Cardiac muscle cell (in vitro differentiated cells and primary cell): ENCODE data around the gene AUTS2. TPM values are rescaled to one million over a fixed set of nuclear protein-coding genes. Genes with fewer than 3 reads are reported as not detected.

Experiments used
- DNase-seq, 2 donors: peaks; one replicate each; pipeline versions ENCODE4 v3.0.0 to v3.0.0-alpha.2; 2010 to 2017; ENCODE audit warnings: low read depth in 1 of 2, low spot score in 1 of 2
- H3K27ac ChIP-seq: fragments of 200-600 bp; sonication (generic); 2 replicates; pipeline ENCODE4 v1.5.1; 2016
- H3K27me3 ChIP-seq: fragments of 200-600 bp; sonication (generic); 2 replicates; pipeline ENCODE4 v1.6.0; 2016; ENCODE audit warnings: control low read depth
- H3K36me3 ChIP-seq: fragments of 200-600 bp; sonication (generic); 2 replicates; pipeline ENCODE4 v1.5.1; 2016; ENCODE audit warnings: control low read depth
- H3K4me1 ChIP-seq: fragments of 200-600 bp; sonication (generic); 2 replicates; pipeline ENCODE4 v1.8.1; 2017; ENCODE audit warnings: low read depth, mild to moderate bottlenecking, mixed run types
- H3K4me3 ChIP-seq: fragments of 200-600 bp; sonication (generic); 2 replicates; pipeline ENCODE4 v1.5.1; 2016; ENCODE audit warnings: mild to moderate bottlenecking
- H3K9me3 ChIP-seq: fragments of 200-600 bp; sonication (generic); 2 replicates; pipeline ENCODE4 v1.5.1; 2017; ENCODE audit warnings: low read depth, mild to moderate bottlenecking, control low read depth
- polyA plus RNA-seq: library from polyadenylated mRNA; unstranded; fragments of >200 nt; fragmentation: Nextera tagmentation; extraction: Ambion mirVana; gene quantifications from 2 replicates; pipeline ENCODE4 v1.2.1, GENCODE V29; 2016
- total RNA-seq: library from RNA; depleted of rRNA; stranded (reverse); fragments of >200 nt; gene quantifications from 2 replicates; pipeline ENCODE4 v1.2.3, GENCODE V29; 2016
- TF ChIP-seq, protein P1 (sequence below): IDR thresholded peaks from 2 replicates; pipeline ENCODE4 v1.5.1; 2012; ENCODE audit warnings: low read depth, mild to moderate bottlenecking, low read length

The AUTS2 gene
- total and polyA plus RNA-seq, 2 experiments from 2014 or later: 41.0 to 45.5 TPM

DNA sequence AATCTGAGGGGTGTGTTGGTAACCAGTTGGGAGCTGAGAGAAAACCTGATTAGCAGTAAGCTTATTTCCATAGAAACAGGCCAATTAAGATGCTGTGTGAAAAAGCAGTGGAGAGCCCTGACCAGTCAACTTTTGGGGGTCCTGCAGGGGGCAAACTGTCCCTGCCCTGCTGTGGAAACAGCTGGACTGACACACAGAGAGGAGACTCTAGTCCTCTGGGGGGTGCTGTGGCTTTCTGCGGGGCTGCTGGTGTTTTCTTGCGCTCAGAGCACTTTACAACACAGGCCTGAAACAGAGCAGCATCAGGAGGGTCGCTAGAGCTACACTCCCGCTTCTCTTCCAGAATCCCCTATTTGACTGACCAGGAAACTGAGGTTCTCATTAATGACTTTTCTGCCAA is 986.8 kb downstream of the AUTS2 start:
- TF ChIP-seq, protein P1, sequence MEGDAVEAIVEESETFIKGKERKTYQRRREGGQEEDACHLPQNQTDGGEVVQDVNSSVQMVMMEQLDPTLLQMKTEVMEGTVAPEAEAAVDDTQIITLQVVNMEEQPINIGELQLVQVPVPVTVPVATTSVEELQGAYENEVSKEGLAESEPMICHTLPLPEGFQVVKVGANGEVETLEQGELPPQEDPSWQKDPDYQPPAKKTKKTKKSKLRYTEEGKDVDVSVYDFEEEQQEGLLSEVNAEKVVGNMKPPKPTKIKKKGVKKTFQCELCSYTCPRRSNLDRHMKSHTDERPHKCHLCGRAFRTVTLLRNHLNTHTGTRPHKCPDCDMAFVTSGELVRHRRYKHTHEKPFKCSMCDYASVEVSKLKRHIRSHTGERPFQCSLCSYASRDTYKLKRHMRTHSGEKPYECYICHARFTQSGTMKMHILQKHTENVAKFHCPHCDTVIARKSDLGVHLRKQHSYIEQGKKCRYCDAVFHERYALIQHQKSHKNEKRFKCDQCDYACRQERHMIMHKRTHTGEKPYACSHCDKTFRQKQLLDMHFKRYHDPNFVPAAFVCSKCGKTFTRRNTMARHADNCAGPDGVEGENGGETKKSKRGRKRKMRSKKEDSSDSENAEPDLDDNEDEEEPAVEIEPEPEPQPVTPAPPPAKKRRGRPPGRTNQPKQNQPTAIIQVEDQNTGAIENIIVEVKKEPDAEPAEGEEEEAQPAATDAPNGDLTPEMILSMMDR: no peak
- Histone ChIP-seq H3K9me3 (no peaks in the 10 kb centered on the region), H3K4me3 (no peak overlapping the region), H3K4me1 (peaks cover 8% of the 10 kb centered on the region), H3K36me3 (no peaks in the 10 kb centered on the region), H3K27ac (no peak overlapping the region), H3K27me3 (peaks cover 18% of the 10 kb centered on the region)
- DNase-seq: no peak

DNA sequence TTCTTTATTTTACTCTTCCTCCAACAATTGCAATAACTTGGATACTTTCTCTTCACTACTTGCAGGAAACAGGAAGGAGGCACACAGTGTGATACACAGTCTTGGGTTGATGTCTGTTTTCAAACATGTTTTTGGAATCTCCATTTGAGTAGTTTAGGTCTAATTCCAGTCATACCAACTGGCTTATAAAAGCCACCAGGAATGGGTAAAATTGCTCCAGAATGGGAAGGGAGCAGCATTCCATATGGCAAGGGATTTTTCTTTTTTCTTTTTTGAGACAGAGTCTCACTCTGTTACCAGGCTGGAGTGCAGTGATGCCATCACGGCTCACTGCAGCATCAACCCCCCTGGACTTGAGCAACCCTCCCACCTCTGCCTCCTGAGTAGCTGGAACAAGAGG is 988.5 kb downstream of the AUTS2 start:
- peaks cover 8% of the 10 kb centered on the region for H3K4me1 ChIP-seq
- no peak overlapping the region for H3K27ac ChIP-seq
- TF ChIP-seq, protein P1: no peak
- no peaks in the 10 kb centered on the region for H3K9me3 ChIP-seq
- H3K4me3 ChIP-seq: no peak overlapping the region
- no peak for DNase-seq
- peaks cover 15% of the 10 kb centered on the region for H3K27me3 ChIP-seq
- no peaks in the 10 kb centered on the region for H3K36me3 ChIP-seq

DNA sequence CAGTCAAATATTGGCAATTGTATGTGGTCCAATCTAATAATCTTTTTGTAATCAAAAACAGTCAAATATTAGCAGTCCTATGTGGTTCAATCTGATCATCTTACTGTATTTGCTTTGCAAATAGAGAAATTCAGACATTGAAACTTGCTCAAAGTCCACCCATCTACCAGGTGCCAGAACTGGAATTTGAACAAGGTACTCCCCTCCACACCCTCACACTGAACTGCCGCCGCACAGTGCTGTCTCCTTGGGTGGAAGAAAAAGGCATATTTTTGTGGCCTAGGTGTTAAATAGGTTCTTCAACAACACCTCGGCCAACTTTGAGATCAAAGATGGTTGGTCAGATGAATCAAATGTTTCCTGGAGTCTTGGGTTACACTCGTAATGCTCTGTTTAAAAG is 989.5 kb downstream of the AUTS2 start:
- no peaks in the 10 kb centered on the region for H3K36me3 ChIP-seq
- H3K9me3 ChIP-seq: no peaks in the 10 kb centered on the region
- no peak overlapping the region for H3K27ac ChIP-seq
- DNase-seq: no peak
- peaks cover 15% of the 10 kb centered on the region for H3K27me3 ChIP-seq
- TF ChIP-seq, protein P1: no peak
- H3K4me1 ChIP-seq: peaks cover 7% of the 10 kb centered on the region
- no peak overlapping the region for H3K4me3 ChIP-seq

DNA sequence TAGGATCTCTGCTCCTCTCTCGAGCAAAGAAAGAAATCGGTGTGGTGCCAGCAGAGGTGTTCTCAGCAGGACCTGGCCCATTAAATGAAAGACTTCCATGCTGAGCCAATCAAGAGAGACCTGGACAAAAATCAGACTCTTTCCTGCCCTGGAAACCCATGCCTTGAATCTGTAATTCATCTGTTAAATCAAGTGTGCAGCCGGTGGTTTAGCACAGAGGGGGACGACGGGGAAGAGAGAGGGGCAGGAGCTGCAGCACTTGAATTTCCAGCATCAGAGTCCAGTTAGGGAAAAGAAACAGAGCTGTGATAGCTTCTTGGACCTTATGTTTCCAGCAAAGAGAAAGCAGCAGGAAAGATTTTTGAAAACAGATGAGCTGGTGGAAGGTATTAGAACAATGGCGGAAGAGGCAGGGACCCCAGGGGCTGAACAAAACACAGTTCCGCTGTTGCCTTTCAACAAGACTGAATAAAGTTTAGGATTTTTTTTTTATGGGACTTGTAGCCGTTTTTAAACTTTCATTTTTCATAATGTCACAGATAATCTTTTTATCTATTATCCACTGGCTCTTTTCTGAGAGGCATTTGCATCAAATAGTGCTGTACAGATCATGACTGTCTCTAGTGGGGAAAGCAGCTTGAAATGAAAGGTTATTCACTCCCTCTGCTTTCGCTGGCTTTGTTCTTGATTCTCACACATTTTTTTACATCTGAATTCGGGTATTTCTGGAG is 990.1 kb downstream of the AUTS2 start:
- H3K4me3 ChIP-seq: no peak overlapping the region
- H3K9me3 ChIP-seq: no peaks in the 10 kb centered on the region
- H3K27ac ChIP-seq: no peak overlapping the region
- H3K27me3 ChIP-seq: peaks cover 19% of the 10 kb centered on the region
- peaks cover under 1% of the 10 kb centered on the region for H3K4me1 ChIP-seq
- no peak for DNase-seq
- H3K36me3 ChIP-seq: no peaks in the 10 kb centered on the region
- TF ChIP-seq, protein P1: no peak

DNA sequence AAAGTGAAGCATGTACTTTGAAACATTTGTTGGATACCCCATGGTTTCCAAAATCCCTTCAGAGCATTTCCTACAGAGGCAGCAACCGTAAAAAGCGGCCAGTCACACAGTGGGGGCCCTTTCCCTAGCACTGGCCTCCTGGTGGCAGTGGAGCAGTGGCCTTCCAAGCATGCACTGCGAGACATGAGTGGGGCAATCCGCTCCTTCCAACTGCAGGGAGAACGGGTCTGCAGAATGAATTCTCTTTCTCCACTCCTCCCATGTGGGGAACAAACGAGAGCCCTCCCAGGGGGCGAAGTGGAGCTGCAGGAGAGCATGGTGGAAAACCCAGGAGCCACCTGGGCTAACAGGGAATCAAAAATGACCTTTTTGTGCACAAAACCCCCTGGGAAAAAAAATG is 990.7 kb downstream of the AUTS2 start:
- Histone ChIP-seq H3K36me3 (no peaks in the 10 kb centered on the region), H3K27me3 (peaks cover 25% of the 10 kb centered on the region), H3K9me3 (no peaks in the 10 kb centered on the region), H3K4me1 (no peaks in the 10 kb centered on the region), H3K27ac (no peak overlapping the region), H3K4me3 (no peak overlapping the region)
- TF ChIP-seq, protein P1: no peak
- DNase-seq: no peak

DNA sequence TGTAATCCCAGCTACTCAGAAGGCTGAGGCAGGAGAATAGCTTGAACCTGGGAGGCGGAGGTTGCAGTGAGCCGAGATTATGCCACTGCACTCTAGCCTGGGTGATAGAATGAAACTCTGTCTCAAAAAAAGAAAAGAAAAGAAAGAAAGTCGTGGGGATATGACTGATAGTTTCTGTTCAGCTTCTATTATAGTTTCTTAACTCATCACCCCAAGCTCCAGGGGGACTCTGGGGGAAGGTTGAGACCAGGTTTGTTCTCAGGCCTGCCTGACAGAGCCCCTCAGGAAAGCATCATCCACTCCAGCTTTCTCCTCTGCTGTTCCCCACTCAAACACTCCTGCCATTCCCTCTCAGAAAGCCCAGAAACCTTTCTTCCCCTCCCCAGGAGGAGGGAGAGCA is 991.3 kb downstream of the AUTS2 start:
- H3K4me3 ChIP-seq: no peak overlapping the region

More for the DNA sequence above, 991.3 kb downstream of the AUTS2 start:
- Histone ChIP-seq H3K36me3 (no peaks in the 10 kb centered on the region), H3K9me3 (no peaks in the 10 kb centered on the region), H3K27me3 (peaks cover 31% of the 10 kb centered on the region), H3K4me1 (no peaks in the 10 kb centered on the region), H3K27ac (no peak overlapping the region)
- TF ChIP-seq, protein P1: no peak
- DNase-seq: no peak
